Mesodermal cell (in vitro differentiated cells): Measurements from ENCODE around the gene KIZ.
"Not testable (repeated sequence)": the region's sequence is repeated elsewhere in the genome, so short reads cannot be mapped to it uniquely, and the experiment has no call there.

ENCODE experiments used
- H3K27ac ChIP-seq: 2 replicates; pipeline ENCODE4 v1.7.0; 2013; ENCODE audit warnings: mild to moderate bottlenecking, low read depth, low read length, moderate library complexity; ENCODE audit not compliant: severe bottlenecking
- H3K36me3 ChIP-seq: 2 replicates; pipeline ENCODE4 v1.7.1; 2013; ENCODE audit warnings: mild to moderate bottlenecking, low read length, moderate library complexity; ENCODE audit not compliant: control insufficient read depth, insufficient read depth
- H3K4me1 ChIP-seq: one replicate; pipeline ENCODE4 v1.7.1; 2013; ENCODE audit warnings: mild to moderate bottlenecking, low read length; ENCODE audit not compliant: insufficient read depth, control insufficient read depth, poor library complexity, severe bottlenecking
- H3K4me3 ChIP-seq: 2 replicates; pipeline ENCODE4 v1.7.0; 2013; ENCODE audit warnings: low read length, control low read depth, mild to moderate bottlenecking; ENCODE audit not compliant: insufficient read depth, poor library complexity, severe bottlenecking; ENCODE audit errors: extremely low read depth
- H3K9me3 ChIP-seq: 2 replicates; pipeline ENCODE4 v1.7.1; 2013; ENCODE audit warnings: mild to moderate bottlenecking, low read length, moderate library complexity; ENCODE audit not compliant: control insufficient read depth
- WGBS, 2 experiments: methylation state at CpG; one replicate each; pipeline ENCODE4 v1.1.5; 2013; ENCODE audit warnings: missing lambda C conversion rate in 2 of 2; ENCODE audit not compliant: insufficient coverage in 2 of 2; 5-methylcytosine and 5-hydroxymethylcytosine counted together

KIZ gene

GRCh38 chr20:21159658-21160380, 33.9 kb downstream of the KIZ start:
- Histone ChIP-seq H3K27ac (no peak overlapping the region), H3K36me3 (no peaks in the 10 kb centered on the region), H3K9me3 (no peaks in the 10 kb centered on the region), H3K4me1 (peaks cover 4% of the 10 kb centered on the region), H3K4me3 (no peak overlapping the region)
- 96 to 100% methylated on average over 3 to 4 of the region's 6 CpGs for WGBS, 2 experiments

- no peaks in the 10 kb centered on the region for H3K9me3 ChIP-seq
- H3K4me3 ChIP-seq, result no peak overlapping the region
- no peaks in the 10 kb centered on the region for H3K36me3 ChIP-seq
- H3K27ac ChIP-seq, result no peak overlapping the region
- H3K4me1 ChIP-seq, result peaks cover 4% of the 10 kb centered on the region
- 88% methylated on average over 4 to 5 of the region's 5 CpGs for WGBS, 2 experiments
Observed at GRCh38 chr20:21161926-21162325, 36.0 kb downstream of the KIZ start.

GRCh38 chr20:21162631-21163030, 36.7 kb downstream of the KIZ start:
- Histone ChIP-seq H3K27ac (no peak overlapping the region), H3K4me3 (no peak overlapping the region), H3K9me3 (no peaks in the 10 kb centered on the region), H3K4me1 (peaks cover 4% of the 10 kb centered on the region), H3K36me3 (no peaks in the 10 kb centered on the region)
- WGBS, 2 experiments, result 67 to 81% methylated on average over 1 to 3 of the region's 3 CpGs

- Histone ChIP-seq H3K36me3 (no peaks in the 10 kb centered on the region), H3K9me3 (no peaks in the 10 kb centered on the region), H3K4me3 (no peak overlapping the region), H3K4me1 (peaks cover 4% of the 10 kb centered on the region), H3K27ac (no peak overlapping the region)
- WGBS, 2 experiments, result 72 to 95% methylated on average over 2 of the region's 2 CpGs
Observed at GRCh38 chr20:21166801-21167200, 40.9 kb downstream of the KIZ start.

GRCh38 chr20:21167261-21167660, 41.4 kb downstream of the KIZ start:
- H3K9me3 ChIP-seq, result no peaks in the 10 kb centered on the region
- no peak overlapping the region for H3K4me3 ChIP-seq
- no peaks in the 10 kb centered on the region for H3K36me3 ChIP-seq
- H3K4me1 ChIP-seq, result peaks cover 4% of the 10 kb centered on the region
- no peak overlapping the region for H3K27ac ChIP-seq
- 100% methylated on average over 3 of the region's 5 CpGs; no CpG with 5 or more reads in 1 of the 2 experiments for WGBS, 2 experiments

- WGBS, 2 experiments, result no CpG with 5 or more reads among the region's 3 CpGs
- not testable (repeated sequence) for H3K9me3 ChIP-seq, H3K4me3 ChIP-seq, H3K27ac ChIP-seq, H3K36me3 ChIP-seq, H3K4me1 ChIP-seq
Observed at GRCh38 chr20:21168061-21168460, 42.2 kb downstream of the KIZ start.

- H3K36me3 ChIP-seq, result no peaks in the 10 kb centered on the region
- no peak overlapping the region for H3K4me3 ChIP-seq
- H3K9me3 ChIP-seq, result peaks cover 3% of the 10 kb centered on the region
- WGBS, 2 experiments, result 93 to 100% methylated on average over 2 of the region's 2 CpGs
- no peaks in the 10 kb centered on the region for H3K4me1 ChIP-seq
- no peak overlapping the region for H3K27ac ChIP-seq
Observed at GRCh38 chr20:21172626-21173025, 46.7 kb downstream of the KIZ start.

GRCh38 chr20:21173485-21173884, 47.6 kb downstream of the KIZ start:
- Histone ChIP-seq H3K36me3 (no peaks in the 10 kb centered on the region), H3K4me3 (no peak overlapping the region), H3K4me1 (no peaks in the 10 kb centered on the region), H3K27ac (no peak overlapping the region), H3K9me3 (peaks cover 7% of the 10 kb centered on the region)
- 78 to 86% methylated on average over 1 of the region's 2 CpGs for WGBS, 2 experiments

GRCh38 chr20:21174516-21175239, 48.8 kb downstream of the KIZ start:
- WGBS, 2 experiments, result 70 to 86% methylated on average over 1 of the region's 2 CpGs
- H3K27ac ChIP-seq, result no peak overlapping the region

GRCh38 chr20:21175433-21175832, 49.6 kb downstream of the KIZ start:
- H3K27ac ChIP-seq, result no peak overlapping the region
- H3K4me1 ChIP-seq, result no peaks in the 10 kb centered on the region
- H3K36me3 ChIP-seq, result no peaks in the 10 kb centered on the region
- H3K9me3 ChIP-seq, result peaks cover 7% of the 10 kb centered on the region
- H3K4me3 ChIP-seq, result no peak overlapping the region

More at GRCh38 chr20:21174516-21175239, 48.8 kb downstream of the KIZ start:
- Histone ChIP-seq H3K4me3 (no peak overlapping the region), H3K36me3 (no peaks in the 10 kb centered on the region), H3K4me1 (no peaks in the 10 kb centered on the region), H3K9me3 (peaks cover 7% of the 10 kb centered on the region)

GRCh38 chr20:21177767-21178166, 51.9 kb downstream of the KIZ start:
- 75 to 80% methylated on average over 1 of the region's 2 CpGs for WGBS, 2 experiments
- no peaks in the 10 kb centered on the region for H3K4me1 ChIP-seq
- H3K36me3 ChIP-seq, result no peaks in the 10 kb centered on the region
- no peak overlapping the region for H3K27ac ChIP-seq
- no peak overlapping the region for H3K4me3 ChIP-seq
- H3K9me3 ChIP-seq, result peaks cover 7% of the 10 kb centered on the region
